Ovary (tissue), 9 donors: ENCODE data around the gene E2F4. TPM values are rescaled to one million over a fixed set of nuclear protein-coding genes. Genes with fewer than 3 reads are reported as not detected.

Experiments
- DNase-seq, 5 donors: peaks; one replicate each; pipeline ENCODE4 v3.0.0-alpha.2; 2019 to 2020
- H3K27ac ChIP-seq, 2 donors: fragments of 200-600 bp; one replicate each; pipeline versions ENCODE4 v1.5.1 to v1.8.0; 2019 to 2022
- H3K27me3 ChIP-seq: fragments of 200-600 bp; one replicate; pipeline ENCODE4 v1.8.0; 2022
- H3K36me3 ChIP-seq: fragments of 200-600 bp; sonication (generic); one replicate; pipeline ENCODE4 v1.5.1; 2019
- H3K4me1 ChIP-seq: one replicate; pipeline ENCODE4 v1.8.1; 2013; ENCODE audit warnings: mild to moderate bottlenecking, moderate library complexity; ENCODE audit not compliant: insufficient read depth
- H3K4me3 ChIP-seq: fragments of 200-600 bp; sonication (generic); one replicate; pipeline ENCODE4 v1.5.1; 2017
- H3K9me3 ChIP-seq, 2 donors: fragments of 200-600 bp in 1 of 2; sonication (generic) in 1 of 2; one replicate each; pipeline versions ENCODE4 v1.5.1 to v1.8.1; 2013 to 2019; ENCODE audit warnings: mild to moderate bottlenecking in 1 of 2, moderate library complexity in 1 of 2
- EP300 ChIP-seq: sonication (generic); formaldehyde crosslinking; IDR thresholded peaks from one replicate; pipeline ENCODE4 v1.6.1; 2017; ENCODE audit warnings: antibody characterized with exemption
- POLR2A ChIP-seq: fragments of 450-650 bp; IDR thresholded peaks from one replicate; pipeline ENCODE4 v1.6.1; 2017; ENCODE audit warnings: antibody characterized with exemption, mild to moderate bottlenecking, moderate library complexity
- WGBS, 3 donors: extraction: QIAGEN DNeasy Blood & Tissue Kit in 1 of 3; methylation state at CpG; one replicate each; pipeline versions ENCODE4 v1.1.5 to v1.1.7; 2013 to 2017; 5-methylcytosine and 5-hydroxymethylcytosine counted together
- intact Hi-C, 4 donors: fragments of 100-400 bp; cut with DNase I; formaldehyde crosslinking; loops; one replicate each; pipeline versions ENCODE4 v1.11.0 to v1.15.1; 2022 to 2023
- microRNA counts: library from miRNA; unstranded; fragments of <30 nt; microRNA quantifications from one replicate; lab custom pipeline; 2016
- microRNA-seq, 3 donors: library from miRNA; unstranded; fragments of <30 nt; microRNA quantifications; one replicate each; pipeline versions ENCODE4 to v1.2.0, GENCODE V29; 2019 to 2020
- polyA plus RNA-seq, 2 donors: library from polyadenylated mRNA; stranded (reverse); fragments of 200-250 nt in 1 of 2; fragments of 350-450 nt in 1 of 2; fragmentation: Illumina TruSeq in 1 of 2; extraction: RNeasy Lipid Tissue Mini Kit (QIAGEN cat#74804) in 1 of 2; gene quantifications; one replicate each; pipeline ENCODE4 v1.2.3, GENCODE V29; 2013 to 2014
- small RNA-seq: library from RNA; depleted of rRNA; stranded (forward); fragments of <200 nt; gene quantifications from one replicate; pipeline ENCODE3, GENCODE V24; 2016
- total RNA-seq, 7 donors: library from RNA; depleted of rRNA in 2 of 7; stranded (reverse); fragments of >200 nt in 2 of 7; fragmentation: NEBNext Ultra II Directional in 3 of 7; extraction: Animal tissue kit (Norgen Biotek cat#: 25700) in 3 of 7; gene quantifications; one replicate each; pipeline versions ENCODE4 v1.1.0 to v1.2.4, GENCODE V29; 2016 to 2023
- TF ChIP-seq, protein P1 (sequence below), 3 donors: fragments of 450-650 bp in 2 of 3; fragments of 200-600 bp in 1 of 3; IDR thresholded peaks; one replicate each; pipeline versions ENCODE4 v1.5.1 to v1.8.0; 2016 to 2022; ENCODE audit warnings: antibody characterized with exemption in 3 of 3, mild to moderate bottlenecking in 1 of 3
- donor health status: DM: no; HTN: no; CAD: no; lungs with moderate emphysema.
- donor health status: DM: no; HTN: no; CAD: no.
- donor health status: Bipolar disorder and iron deficiency.
- donor health status: DM: yes; HTN: yes; CAD: no.
- donor health status: DM: no; HTN: no; CAD: no.
- donor health status: DM: yes; HTN: yes; CAD: no.

The E2F4 gene
- total and polyA plus RNA-seq, 9 donors: 17.6 to 75.7 (median 49.7) TPM

DNA sequence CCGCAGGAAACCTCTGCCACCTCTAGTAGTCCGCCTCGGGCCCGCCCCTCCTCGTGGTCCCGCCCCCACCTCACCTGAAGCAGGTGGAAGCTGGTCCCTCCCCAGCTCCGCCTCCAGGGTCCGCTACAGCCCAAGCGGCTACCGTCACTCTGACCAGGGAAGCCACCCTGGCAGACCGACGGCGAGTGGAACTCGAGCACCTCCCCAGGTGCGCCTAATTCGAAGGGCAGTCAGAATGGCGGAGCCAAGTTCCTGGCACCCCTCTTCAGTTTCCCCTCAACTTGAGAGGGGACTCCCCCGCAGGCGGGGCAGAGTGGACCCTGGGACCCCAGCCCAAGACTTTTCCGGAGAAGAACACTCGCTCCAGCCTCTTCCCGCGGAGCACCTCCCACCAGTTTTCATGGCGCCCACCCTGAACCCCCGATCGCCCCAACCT lies 54.8 kb downstream of the E2F4 start:
- H3K36me3 ChIP-seq: no peaks in the 10 kb centered on the region
- 0 to 1% (median 1%) methylated on average over 25 to 26 of the region's 26 CpGs for WGBS, 3 donors
- peaks cover 12% of the 10 kb centered on the region for H3K4me1 ChIP-seq
- no peaks in the 10 kb centered on the region for H3K9me3 ChIP-seq
- intact Hi-C loops: no loop called here
- peak overlapping the region; percentile 79 for H3K4me3 ChIP-seq
- H3K27me3 ChIP-seq: no peaks in the 10 kb centered on the region
- H3K27ac ChIP-seq: peak overlapping the region; percentile 61 to 85
- peak in 3 of 5 donors; percentile 63 to 78 (median 76) for DNase-seq
- no peak for TF ChIP-seq EP300
- TF ChIP-seq, protein P1, sequence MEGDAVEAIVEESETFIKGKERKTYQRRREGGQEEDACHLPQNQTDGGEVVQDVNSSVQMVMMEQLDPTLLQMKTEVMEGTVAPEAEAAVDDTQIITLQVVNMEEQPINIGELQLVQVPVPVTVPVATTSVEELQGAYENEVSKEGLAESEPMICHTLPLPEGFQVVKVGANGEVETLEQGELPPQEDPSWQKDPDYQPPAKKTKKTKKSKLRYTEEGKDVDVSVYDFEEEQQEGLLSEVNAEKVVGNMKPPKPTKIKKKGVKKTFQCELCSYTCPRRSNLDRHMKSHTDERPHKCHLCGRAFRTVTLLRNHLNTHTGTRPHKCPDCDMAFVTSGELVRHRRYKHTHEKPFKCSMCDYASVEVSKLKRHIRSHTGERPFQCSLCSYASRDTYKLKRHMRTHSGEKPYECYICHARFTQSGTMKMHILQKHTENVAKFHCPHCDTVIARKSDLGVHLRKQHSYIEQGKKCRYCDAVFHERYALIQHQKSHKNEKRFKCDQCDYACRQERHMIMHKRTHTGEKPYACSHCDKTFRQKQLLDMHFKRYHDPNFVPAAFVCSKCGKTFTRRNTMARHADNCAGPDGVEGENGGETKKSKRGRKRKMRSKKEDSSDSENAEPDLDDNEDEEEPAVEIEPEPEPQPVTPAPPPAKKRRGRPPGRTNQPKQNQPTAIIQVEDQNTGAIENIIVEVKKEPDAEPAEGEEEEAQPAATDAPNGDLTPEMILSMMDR (IDR thresholded peaks at IDR 0.05): peak in 1 of 3 donors; percentile 13
- TF ChIP-seq POLR2A: no peak

DNA sequence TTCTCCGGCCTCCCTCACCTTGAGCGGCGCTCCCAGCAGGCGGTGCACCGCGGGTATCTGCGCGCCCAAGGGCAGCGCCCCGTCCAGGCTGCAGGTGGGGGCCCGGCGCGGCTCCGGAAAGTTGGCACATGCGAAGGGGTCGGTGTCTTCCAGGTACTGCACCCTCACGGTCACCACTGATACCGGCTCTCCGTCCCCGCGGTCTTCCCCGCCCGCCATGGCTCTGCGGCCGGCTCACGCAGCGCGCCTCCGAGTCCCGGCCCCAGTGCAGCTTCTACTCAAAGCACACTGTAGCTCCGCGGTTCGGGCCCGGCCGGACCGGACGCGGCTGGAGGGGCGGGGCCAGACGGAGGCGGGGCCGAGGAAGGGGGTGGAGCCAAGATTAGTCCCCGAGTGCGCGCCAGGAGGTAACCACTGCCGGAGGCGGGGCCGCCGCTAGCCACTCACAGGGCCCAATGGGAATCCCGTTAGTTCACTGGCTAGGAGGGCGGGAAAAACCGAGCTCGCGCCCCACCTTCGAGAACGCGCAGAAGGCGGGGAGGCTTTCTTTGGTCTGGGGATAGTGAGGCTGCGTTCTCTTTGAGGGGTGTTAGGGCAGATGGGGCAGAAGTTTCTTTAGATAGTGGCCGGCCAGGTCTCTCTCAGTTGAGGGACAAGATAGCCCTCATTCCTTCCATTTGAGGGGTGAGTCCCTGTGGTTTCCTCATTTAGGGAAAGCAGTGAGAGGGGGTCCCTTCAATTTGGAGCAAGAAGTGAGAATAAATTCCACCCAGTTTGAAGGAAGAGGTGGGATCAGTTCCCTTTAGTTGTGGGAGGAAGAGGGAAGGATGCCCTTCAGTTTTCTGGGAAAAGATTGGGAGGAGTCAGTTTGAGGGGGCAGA lies 55.5 kb downstream of the E2F4 start, which contains the start of gene FHOD1:
FHOD1 (minus strand) TSS at position 290 of the 881 bp plus-strand sequence; CDS start at position 219, 71 bp downstream.
- Histone ChIP-seq H3K27ac (peak within 1 kb of the TSS; percentile 61 to 85), H3K4me1 (peaks cover 12% of the 10 kb centered on the region), H3K27me3 (no peaks in the 10 kb centered on the region), H3K36me3 (no peaks in the 10 kb centered on the region), H3K9me3 (no peaks in the 10 kb centered on the region), H3K4me3 (peak within 1 kb of the TSS; percentile 79)
- TF ChIP-seq EP300: no peak
- TF ChIP-seq, protein P1 (IDR thresholded peaks at IDR 0.05): no peak
- peak; percentile 60 for TF ChIP-seq POLR2A
- intact Hi-C loops: no loop called here
- peak; percentile 98 to 100 (median 99) for DNase-seq
- 0 to 1% (median 0%) methylated on average over 60 of the region's 60 CpGs for WGBS, 3 donors

DNA sequence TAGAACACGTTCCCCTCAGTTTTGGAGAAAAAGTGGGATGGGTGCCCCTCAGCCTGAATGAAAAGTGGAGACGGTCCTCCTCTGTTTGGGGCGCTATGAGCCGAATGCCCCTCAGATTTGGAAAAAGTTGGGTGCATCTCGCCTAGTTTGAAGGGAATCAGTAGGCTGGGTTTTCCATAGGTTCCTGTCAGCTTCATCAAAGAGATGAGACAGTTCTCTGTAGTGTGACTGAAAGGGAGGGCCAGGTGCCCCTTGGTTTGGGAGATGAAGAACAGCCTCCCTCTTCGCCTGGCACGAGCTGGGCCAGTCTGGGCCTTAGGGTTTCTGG lies 56.1 kb downstream of the E2F4 start:
- TF ChIP-seq EP300 (no peak), POLR2A (no peak)
- TF ChIP-seq, protein P1 (IDR thresholded peaks at IDR 0.05): no peak
- no peak for DNase-seq
- peaks cover 12% of the 10 kb centered on the region for H3K4me1 ChIP-seq
- intact Hi-C loops: no loop called here
- peak overlapping the region; percentile 34 for H3K4me3 ChIP-seq
- H3K27ac ChIP-seq: no peak overlapping the region
- H3K9me3 ChIP-seq: no peaks in the 10 kb centered on the region
- H3K27me3 ChIP-seq: no peaks in the 10 kb centered on the region
- H3K36me3 ChIP-seq: no peaks in the 10 kb centered on the region
- WGBS, 3 donors: 3 to 5% (median 3%) methylated on average over 7 of the region's 7 CpGs

MicroRNAs encoded within 50 kb of the gene (microRNA counts, 767-probe panel; counts per million panel counts)
- 530 counts per million, percentile 78 among the panel's probes with 10 or more counts for microRNA hsa-miR-328 (lab: Ali Mortazavi, UCI)

Small RNA genes lying within 50 kb of the gene (microRNA-seq; reads per million reads assigned to microRNA genes)
- gene MIR328: 149 to 619 (median 331) reads per million in 3 donors

Small RNA genes lying within 50 kb of the gene (small RNA-seq; reads per million reads assigned to genes)
- gene MIR328: 6.8 reads per million, percentile 82 among the genes with 10 or more reads in this experiment

Other genes with a start within 250 kb of the E2F4 start
- gene CES3, start 230.9 kb upstream of the E2F4 start, total RNA-seq: 1 to 10 TPM in 5 of 7 donors, under 1 TPM in 2; 0.45 to 2.3 (median 1.4) TPM
- under 1 TPM; 0.73 to 0.91 TPM for gene CES3, start 230.9 kb upstream of the E2F4 start, polyA plus RNA-seq
- gene CES4A, start 203.6 kb upstream of the E2F4 start, total RNA-seq: 10 to 100 TPM in 5 of 7 donors, 1 to 10 TPM in 2; 6.7 to 67.1 (median 15.5) TPM
- 1 to 10 TPM; 6.0 to 9.7 TPM for gene CES4A, start 203.6 kb upstream of the E2F4 start, polyA plus RNA-seq
- 10 to 100 TPM; 39.9 to 58.3 (median 48.9) TPM for gene CBFB, start 163.0 kb upstream of the E2F4 start, total RNA-seq
- gene CBFB, start 163.0 kb upstream of the E2F4 start, polyA plus RNA-seq: 10 to 100 TPM; 19.2 to 23.8 TPM
- 10 to 100 TPM; 13.7 to 17.4 (median 14.9) TPM for gene PHAF1, start 82.2 kb upstream of the E2F4 start, total RNA-seq
- gene PHAF1, start 82.2 kb upstream of the E2F4 start, polyA plus RNA-seq: 10 to 100 TPM in 1 of 2 donors, 1 to 10 TPM in 1; 9.0 to 25.1 TPM
- gene B3GNT9, start 41.2 kb upstream of the E2F4 start, total RNA-seq: 10 to 100 TPM; 11.1 to 45.7 (median 28.7) TPM
- 10 to 100 TPM; 17.1 to 18.1 TPM for gene B3GNT9, start 41.2 kb upstream of the E2F4 start, polyA plus RNA-seq
- 10 to 100 TPM in 6 of 7 donors, 1 to 10 TPM in 1; 7.3 to 30.9 (median 15.5) TPM for gene TRADD, start 32.2 kb upstream of the E2F4 start, total RNA-seq
- 10 to 100 TPM in 1 of 2 donors, 1 to 10 TPM in 1; 4.2 to 15.7 TPM for gene TRADD, start 32.2 kb upstream of the E2F4 start, polyA plus RNA-seq
- 10 to 100 TPM in 6 of 7 donors, 1 to 10 TPM in 1; 8.8 to 23.0 (median 15.0) TPM for gene FBXL8, start 32.2 kb upstream of the E2F4 start, total RNA-seq
- gene FBXL8, start 32.2 kb upstream of the E2F4 start, polyA plus RNA-seq: 10 to 100 TPM in 1 of 2 donors, 1 to 10 TPM in 1; 1.3 to 13.1 TPM
- gene HSF4, start 27.4 kb upstream of the E2F4 start, total RNA-seq: 100 to 1,000 TPM in 1 of 7 donors, 10 to 100 TPM in 6; 30.8 to 115 (median 77.7) TPM
- 10 to 100 TPM in 1 of 2 donors, 1 to 10 TPM in 1; 9.9 to 44.9 TPM for gene HSF4, start 27.4 kb upstream of the E2F4 start, polyA plus RNA-seq
- 10 to 100 TPM; 14.1 to 31.7 (median 21.4) TPM for gene NOL3, start 21.6 kb upstream of the E2F4 start, total RNA-seq
- 10 to 100 TPM; 17.9 to 23.1 TPM for gene NOL3, start 21.6 kb upstream of the E2F4 start, polyA plus RNA-seq
- 10 to 100 TPM; 16.8 to 96.4 (median 65.7) TPM for gene MATCAP1, start 8.2 kb upstream of the E2F4 start, total RNA-seq
- 10 to 100 TPM; 15.4 to 38.4 TPM for gene MATCAP1, start 8.2 kb upstream of the E2F4 start, polyA plus RNA-seq
- gene EXOC3L1, start 2.0 kb upstream of the E2F4 start, total RNA-seq: 10 to 100 TPM in 4 of 7 donors, 1 to 10 TPM in 3; 6.1 to 33.0 (median 16.4) TPM
- gene EXOC3L1, start 2.0 kb upstream of the E2F4 start, polyA plus RNA-seq: 10 to 100 TPM in 1 of 2 donors, under 1 TPM in 1; 0.32 to 12.2 TPM
- gene ELMO3, start 7.0 kb downstream of the E2F4 start, total RNA-seq: 10 to 100 TPM in 1 of 7 donors, 1 to 10 TPM in 6; 1.1 to 14.8 (median 2.8) TPM
- 1 to 10 TPM in 1 of 2 donors, not detected in 1; 1.2 TPM for gene ELMO3, start 7.0 kb downstream of the E2F4 start, polyA plus RNA-seq
- gene TMEM208, start 35.0 kb downstream of the E2F4 start, total RNA-seq: 10 to 100 TPM; 23.8 to 39.2 (median 32.1) TPM
- gene TMEM208, start 35.0 kb downstream of the E2F4 start, polyA plus RNA-seq: 10 to 100 TPM; 26.3 to 52.0 TPM
- gene FHOD1, start 55.3 kb downstream of the E2F4 start, total RNA-seq: 10 to 100 TPM; 17.2 to 84.2 (median 41.8) TPM
- 10 to 100 TPM; 16.0 to 26.2 TPM for gene FHOD1, start 55.3 kb downstream of the E2F4 start, polyA plus RNA-seq
- 1 to 10 TPM in 5 of 7 donors, under 1 TPM in 2; 0.36 to 3.1 (median 1.3) TPM for gene SLC9A5, start 56.8 kb downstream of the E2F4 start, total RNA-seq
- 1 to 10 TPM in 1 of 2 donors, under 1 TPM in 1; 0.53 to 1.1 TPM for gene SLC9A5, start 56.8 kb downstream of the E2F4 start, polyA plus RNA-seq
- gene PLEKHG4, start 87.4 kb downstream of the E2F4 start, total RNA-seq: 10 to 100 TPM; 12.4 to 37.9 (median 27.6) TPM
- gene PLEKHG4, start 87.4 kb downstream of the E2F4 start, polyA plus RNA-seq: 10 to 100 TPM in 1 of 2 donors, 1 to 10 TPM in 1; 5.1 to 38.6 TPM
- gene KCTD19, start 134.6 kb downstream of the E2F4 start, total RNA-seq: under 1 TPM in 3 of 7 donors, not detected in 4; 0.05 to 0.32 (median 0.12) TPM
- under 1 TPM; 0.07 to 0.70 TPM for gene KCTD19, start 134.6 kb downstream of the E2F4 start, polyA plus RNA-seq
- gene LRRC36, start 134.7 kb downstream of the E2F4 start, total RNA-seq: 1 to 10 TPM in 4 of 7 donors, under 1 TPM in 2, not detected in 1; 0.58 to 2.6 (median 1.2) TPM
- under 1 TPM; 0.59 to 0.80 TPM for gene LRRC36, start 134.7 kb downstream of the E2F4 start, polyA plus RNA-seq
- gene TPPP3, start 201.3 kb downstream of the E2F4 start, total RNA-seq: 100 to 1,000 TPM in 1 of 7 donors, 10 to 100 TPM in 4, 1 to 10 TPM in 2; 2.2 to 269 (median 10.9) TPM
- gene TPPP3, start 201.3 kb downstream of the E2F4 start, polyA plus RNA-seq: 10 to 100 TPM; 15.2 to 15.6 TPM
- 10 to 100 TPM; 17.3 to 45.5 (median 24.8) TPM for gene ZDHHC1, start 224.3 kb downstream of the E2F4 start, total RNA-seq
- 10 to 100 TPM in 1 of 2 donors, 1 to 10 TPM in 1; 1.4 to 15.7 TPM for gene ZDHHC1, start 224.3 kb downstream of the E2F4 start, polyA plus RNA-seq
- 10 to 100 TPM in 5 of 7 donors, 1 to 10 TPM in 2; 1.3 to 26.3 (median 17.1) TPM for gene HSD11B2, start 239.0 kb downstream of the E2F4 start, total RNA-seq
- gene HSD11B2, start 239.0 kb downstream of the E2F4 start, polyA plus RNA-seq: 1 to 10 TPM; 4.6 to 5.1 TPM